GM18858 (cell line): ENCODE data around the gene ZNF79.
"Not testable (repeated sequence)": the region's sequence is repeated elsewhere in the genome, so short reads cannot be mapped to it uniquely, and the experiment has no call there.

ENCODE experiments used
- ATAC-seq: cut with Tn5 transposase; IDR thresholded peaks from one replicate; pipeline ENCODE4 v1.9.1; 2021; ENCODE audit not compliant: unreplicated experiment

The ZNF79 gene

DNA sequence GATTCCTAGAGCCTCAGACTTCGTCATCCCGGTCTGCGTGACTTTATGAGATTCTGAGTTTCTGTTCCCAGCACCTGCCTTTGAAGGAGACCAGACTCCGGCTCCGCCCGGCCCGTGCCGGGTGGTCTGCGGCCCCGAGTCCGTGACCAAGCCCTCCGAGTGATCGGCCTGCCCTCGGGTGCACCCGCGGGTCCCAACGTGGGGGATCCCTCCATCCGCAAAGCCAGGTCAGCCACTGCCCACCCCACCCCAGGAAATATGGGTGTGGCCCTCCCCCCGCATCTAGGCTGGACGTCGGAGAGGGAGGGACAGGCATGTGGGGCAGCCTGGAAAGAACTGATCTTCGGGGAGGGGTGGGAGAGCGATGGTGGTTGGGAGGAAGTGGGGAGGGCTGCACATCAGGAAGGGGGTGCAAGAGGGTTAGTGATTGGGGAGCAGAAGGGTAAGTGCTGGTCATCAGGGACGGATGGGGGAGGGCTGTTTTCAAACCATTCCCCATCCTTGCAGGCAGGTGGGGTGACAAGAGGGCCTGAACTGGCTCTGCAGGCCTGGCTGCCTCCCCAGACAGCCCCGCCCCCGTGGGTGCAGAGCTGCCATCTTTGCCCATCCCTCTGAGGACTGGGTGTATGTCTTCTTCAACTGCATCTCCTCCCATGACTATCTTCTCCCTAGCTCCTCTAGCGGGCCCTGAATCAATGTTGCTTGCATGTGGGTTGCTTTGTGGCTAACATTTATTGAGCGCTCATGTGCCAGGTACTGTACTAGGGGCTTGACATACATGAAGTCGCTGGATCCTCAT lies 27.9 kb downstream of the ZNF79 start:
- ATAC-seq = peak; percentile 3

DNA sequence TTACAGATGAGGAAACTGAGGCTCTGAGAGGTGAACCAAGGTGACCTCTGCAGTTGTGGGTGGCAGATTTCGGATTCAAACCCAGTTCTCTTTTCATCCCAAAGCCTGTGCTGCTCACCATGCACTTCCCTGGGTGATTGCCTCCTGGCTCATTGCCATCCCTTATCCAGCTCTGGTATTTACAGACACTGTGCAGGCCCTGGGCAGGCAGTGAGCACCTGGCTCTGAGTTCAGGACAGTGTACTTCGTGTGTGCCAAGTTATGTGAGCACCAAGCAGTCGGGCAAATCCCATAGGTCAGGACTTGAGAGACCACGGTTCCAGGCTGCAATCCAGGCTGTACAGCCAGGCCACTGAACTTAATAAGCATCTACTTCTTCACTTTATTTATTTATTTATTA lies 28.5 kb downstream of the ZNF79 start:
- no peak for ATAC-seq

DNA sequence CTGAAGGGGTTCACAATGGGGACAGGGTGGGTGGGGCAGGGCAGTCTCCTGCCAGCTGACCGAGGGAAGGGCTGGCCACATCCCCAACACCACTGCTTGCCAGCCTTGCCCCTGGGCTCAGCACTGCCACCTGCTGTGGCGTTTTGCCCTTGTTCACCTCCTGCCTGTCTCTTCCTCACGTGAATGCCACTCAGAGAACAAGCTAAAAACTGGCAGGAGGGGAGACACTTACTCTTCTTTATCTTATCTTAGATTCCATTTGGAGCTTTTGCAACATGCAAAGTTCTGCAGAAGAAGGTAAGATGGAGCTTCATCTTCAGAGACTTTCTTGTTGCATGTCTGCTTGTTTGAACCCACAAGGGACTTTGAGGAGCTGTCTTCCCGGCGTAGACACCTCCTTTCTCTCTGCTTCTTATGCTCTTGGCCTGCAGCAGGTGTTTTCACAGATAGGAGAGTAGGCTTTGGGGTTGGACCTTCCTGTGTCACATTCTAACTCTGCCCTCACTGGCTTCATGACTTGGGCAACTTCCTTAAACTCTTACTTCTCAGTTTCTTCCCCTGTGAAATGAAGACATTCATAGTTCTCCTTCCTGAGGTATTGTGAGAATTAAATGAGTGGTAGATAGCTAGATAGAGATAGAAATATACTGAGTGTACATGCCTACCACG lies 31.3 kb downstream of the ZNF79 start:
- ATAC-seq = no peak

DNA sequence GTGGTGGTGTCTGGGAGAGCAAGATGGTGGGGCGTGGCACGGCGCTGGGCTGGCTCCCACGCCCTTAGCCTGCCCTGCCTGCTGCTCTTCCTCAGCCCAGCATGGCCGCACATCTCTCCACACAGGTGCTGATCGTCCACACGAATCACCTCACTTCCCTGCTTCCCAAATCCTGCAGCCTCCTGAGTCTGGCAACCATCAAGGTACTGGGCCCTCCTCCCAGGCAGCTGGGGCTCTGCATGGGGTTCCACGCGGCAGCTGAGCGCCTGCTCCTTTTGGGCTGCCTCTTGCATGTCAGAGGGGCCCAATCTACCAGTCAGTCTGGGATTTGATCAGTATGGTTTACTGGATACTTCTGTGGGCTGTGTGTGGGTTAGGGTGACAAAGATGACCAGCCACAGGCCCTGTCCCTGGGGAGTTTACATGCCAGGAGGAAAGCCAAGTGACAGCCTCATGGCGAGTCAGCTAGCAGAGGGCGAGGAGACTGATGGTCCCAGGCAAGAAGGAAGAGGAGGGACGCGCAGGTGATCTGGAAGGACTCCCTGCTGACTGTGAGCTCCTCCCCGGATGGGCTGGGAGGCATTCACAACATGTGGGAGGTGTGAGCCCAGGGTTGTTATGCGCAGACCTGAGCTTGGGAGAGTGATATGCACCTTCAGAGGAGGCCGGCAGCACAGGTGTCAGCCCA lies 33.2 kb downstream of the ZNF79 start:
- no peak for ATAC-seq

DNA sequence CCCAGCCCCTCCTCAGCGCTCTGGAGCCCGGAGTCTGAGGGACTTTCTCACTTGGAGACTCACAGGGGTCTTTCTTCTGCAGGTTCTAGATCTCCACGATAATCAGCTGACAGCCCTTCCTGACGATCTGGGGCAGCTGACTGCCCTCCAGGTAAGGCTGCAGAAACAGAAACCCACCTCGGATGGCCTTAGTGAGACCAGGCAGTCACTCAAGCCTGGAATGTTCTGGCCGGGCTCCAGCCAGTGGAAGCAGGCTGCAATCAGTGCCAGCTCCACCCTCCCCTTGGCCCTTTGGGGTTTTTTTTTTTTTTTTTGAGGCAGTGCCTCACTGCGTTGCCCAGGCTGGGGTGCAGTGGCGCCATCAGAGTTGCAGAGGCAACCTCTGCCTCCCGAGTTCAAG lies 34.7 kb downstream of the ZNF79 start:
- no peak for ATAC-seq

DNA sequence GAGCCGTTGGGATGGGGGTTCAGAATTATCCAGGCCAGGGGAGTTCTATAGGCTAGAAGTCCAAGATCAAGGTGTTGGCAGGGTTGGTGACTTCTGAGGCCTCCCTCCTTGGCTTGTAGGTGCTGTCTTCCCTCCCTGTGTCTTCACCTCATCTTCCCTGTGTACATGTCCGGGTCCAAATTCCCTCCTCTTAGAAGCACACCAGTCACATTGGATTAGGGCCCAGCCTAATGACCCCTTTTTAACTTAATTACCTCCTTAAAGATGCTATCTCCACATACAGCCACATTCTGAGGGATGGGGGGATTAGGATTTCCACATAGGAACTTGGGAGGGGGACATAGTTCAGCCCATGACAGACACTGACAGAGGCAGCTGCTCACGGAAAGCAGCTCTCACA lies 39.2 kb downstream of the ZNF79 start:
- ATAC-seq = no peak

DNA sequence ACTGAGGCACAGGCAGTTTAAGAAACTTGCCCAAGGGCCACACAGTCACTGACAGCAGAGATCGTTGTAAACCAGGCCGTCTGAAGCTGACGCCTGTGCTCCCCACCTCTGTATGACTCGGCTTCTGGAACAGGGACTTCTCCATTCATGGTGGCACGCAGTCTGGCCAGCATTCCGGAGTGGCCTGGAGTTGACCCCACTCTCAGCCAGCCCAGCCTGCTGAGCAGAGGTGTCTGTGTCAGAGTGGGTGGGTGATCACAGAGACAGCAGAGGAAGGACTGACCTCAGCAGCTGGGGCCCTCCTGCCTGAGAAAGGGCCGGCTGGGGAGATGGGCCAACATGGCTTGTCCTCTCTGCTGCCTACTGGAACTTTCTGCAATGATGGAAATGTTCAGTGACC lies 39.7 kb downstream of the ZNF79 start:
- ATAC-seq = no peak

DNA sequence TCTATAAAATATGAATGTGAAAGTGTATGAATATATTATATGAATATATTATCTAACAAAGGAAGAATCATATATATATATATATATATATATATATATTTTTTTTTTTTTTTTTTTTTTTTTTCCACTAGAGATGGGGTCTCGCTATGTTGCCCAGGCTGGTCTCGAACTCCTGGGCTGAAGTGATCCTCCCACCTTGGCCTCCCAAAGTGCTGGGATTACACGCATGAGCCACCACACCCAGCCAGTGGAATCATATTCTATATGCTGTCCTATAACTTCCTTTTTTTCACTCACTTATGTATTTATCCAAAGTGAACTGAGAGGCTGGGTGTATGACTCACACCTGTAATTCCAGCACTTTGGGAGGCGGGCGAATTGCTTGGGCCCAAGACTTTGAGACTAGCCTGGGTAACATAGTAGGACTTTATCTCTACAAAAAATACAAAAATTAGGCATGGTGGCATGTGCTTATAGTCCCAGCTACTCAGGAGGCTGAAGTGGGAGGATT lies 42.3 kb downstream of the ZNF79 start:
- ATAC-seq = not testable (repeated sequence)

DNA sequence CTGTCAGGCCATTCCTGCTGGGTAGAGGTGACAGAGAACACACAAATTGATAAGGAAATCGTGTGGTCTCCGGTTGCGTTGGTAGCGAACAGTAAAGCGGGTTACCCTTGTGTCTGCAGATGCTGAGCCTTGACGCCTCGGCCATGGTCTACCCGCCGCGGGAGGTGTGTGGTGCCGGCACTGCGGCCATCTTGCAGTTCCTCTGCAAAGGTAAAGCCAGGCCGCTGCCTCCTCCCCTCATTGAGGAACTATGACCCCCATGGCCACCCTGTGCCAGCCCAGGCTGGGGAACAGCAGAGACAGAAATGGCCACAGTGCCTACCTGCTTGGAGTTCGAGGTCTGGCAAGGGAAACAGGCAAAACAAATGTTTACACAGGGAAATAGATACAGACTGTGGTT lies 43.4 kb downstream of the ZNF79 start:
- no peak for ATAC-seq

DNA sequence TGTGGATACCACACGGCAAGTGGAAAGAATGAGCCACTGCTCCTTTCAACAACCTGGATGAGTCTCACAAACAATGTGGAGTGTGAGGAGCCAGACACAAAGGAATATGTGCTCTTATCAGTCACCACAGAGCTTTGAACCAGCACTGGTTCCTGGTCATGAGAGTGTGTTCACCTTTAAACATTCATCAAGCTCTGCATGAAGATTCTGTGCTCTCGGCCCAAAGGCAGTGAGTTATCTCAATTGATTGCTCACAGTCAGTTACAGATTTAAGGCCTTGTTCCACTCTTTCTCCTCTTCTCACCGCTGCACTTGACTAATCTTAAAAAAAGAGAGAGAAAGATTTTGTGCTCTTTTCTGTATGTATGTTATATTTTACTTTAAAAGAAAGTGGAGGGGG lies 46.5 kb downstream of the ZNF79 start:
- no peak for ATAC-seq

DNA sequence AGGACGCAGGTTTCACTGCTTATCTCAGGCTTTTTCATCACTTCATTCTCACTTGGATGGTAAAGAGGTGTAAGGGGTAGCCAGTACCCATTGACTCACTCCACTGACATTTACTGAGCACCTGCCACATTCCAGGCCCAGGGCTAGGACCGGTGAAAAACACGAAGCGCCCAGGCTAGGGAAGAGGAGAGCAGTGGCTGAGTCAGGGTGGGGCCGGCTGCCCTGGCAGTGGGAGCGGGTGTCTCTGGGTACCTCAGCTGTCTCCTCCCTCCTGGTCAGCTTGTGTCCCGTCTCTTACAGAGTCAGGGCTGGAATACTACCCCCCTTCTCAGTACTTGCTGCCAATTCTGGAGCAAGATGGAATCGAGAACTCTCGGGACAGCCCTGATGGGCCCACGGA lies 49.3 kb downstream of the ZNF79 start:
- no peak for ATAC-seq

DNA sequence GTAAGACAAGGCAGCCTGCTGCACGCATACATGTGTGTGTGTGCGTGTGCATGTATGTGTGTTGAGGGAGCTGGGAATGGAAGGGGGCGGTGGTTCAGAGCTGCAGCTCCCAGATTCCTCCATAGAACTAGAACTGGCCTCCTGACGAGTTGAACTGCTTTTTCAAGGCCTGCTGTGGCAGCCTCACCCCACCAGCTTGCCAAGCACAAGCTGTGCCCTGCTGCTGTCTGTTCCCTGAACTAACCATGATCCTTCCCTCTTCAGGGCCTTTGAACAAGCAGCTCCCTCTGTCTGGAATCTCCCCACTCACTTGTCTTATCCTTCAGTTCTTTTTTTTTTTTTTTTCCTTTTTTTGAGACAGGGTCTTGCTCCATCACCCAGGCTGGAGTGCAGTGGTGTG lies 49.8 kb downstream of the ZNF79 start:
- ATAC-seq = no peak

DNA sequence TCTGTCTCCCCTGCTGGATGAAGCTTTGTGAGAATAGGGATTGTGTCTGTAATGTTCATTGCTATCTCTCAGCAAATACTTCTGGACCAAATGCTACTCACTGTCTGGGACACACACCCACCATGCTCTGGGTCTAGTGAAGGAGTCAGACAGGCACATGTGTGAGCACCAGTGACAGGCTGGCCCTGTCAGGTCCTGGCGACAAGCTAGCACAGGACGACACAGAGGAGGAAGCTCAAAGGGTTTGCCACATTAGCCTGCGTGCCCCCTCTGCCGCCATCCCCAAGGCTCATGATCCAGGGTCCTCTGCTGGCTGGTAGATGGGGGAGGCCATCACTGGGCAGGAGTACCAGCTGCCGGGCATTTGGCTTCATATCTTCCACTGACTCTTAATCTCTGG lies 50.4 kb downstream of the ZNF79 start:
- no peak for ATAC-seq

DNA sequence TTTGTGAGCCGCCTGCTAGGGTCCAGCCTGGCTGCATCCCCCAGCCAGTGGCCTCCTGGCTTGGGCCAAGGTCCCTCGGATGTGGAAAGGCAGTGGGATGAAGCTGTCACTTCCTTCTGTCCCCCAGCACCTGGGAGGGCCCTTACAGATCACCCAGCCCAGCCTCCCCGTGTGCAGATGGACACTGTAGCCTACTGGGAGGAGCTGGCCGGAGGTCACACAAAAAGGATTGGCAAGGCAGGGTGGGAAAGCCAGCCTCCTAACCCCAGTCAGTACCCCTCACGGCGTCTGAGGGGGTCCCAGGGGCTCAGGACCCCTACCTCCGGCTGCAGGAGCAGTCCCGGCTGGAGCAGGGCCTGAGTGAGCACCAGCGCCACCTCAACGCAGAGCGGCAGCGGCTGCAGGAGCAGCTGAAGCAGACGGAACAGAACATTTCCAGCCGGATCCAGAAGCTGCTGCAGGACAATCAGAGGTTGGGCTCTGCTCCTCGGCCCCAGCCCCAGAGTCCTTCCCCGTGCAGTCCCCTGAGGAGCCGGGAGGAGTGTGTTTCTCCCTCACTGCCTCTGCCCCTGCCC lies 55.4 kb downstream of the ZNF79 start:
- no peak for ATAC-seq

DNA sequence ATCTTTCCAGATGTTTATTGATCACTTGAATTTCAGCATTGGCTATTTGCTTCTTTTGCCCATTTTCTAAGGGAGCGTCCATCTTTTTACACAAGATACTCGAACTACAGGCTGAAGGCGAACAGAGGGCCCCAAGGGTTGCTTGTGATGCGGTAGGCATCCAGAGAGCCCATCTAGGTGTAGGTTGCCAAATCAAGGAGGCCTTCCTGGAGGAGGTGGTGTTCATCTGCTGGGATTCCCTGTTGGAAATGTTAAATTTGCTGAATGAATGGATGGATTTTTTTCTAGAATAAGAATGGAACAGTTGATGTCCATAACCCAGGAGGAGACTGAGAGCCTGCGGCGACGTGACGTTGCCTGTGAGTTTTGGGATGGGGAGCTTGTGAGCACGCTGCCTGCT lies 58.5 kb downstream of the ZNF79 start:
- no peak for ATAC-seq

DNA sequence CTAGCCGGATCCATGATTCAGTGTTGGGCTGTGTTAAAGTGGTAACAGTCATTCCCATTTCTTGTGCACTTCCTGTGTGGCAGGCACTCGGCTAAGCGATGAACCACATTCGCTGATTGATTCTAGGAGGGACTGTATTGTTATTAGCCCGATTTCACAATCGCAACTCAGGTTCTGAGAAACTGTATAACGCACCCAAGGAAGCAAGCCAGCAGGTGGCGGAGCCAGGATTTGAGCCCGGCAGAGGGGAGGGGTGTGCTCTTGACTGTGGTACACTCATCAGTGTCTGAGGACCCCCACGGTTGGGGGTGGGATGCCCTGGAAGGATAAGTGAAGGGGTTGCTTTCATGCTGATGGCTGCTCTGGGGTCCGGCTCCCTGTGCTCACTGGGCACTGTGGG lies 61.8 kb downstream of the ZNF79 start:
- no peak for ATAC-seq

DNA sequence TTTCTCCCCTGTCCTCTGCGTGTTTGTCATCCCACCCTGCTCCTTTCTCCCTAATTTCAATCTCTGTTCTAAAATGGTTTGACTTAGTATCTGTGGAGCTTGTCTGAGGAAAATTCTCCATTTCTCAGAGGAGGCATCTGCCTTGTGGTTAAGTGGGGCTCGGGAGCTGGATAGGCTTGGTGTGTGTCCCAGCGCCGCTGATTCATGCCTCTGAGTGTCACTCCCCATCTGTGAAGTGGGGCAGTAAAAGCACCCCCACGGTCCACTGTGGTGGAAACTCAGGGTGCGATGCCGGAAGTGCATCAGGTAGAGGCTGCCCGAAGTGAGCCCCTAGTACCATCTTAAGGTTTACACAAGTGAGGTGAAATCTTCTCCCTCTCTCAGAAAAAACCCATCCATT lies 64.8 kb downstream of the ZNF79 start:
- ATAC-seq = no peak

DNA sequence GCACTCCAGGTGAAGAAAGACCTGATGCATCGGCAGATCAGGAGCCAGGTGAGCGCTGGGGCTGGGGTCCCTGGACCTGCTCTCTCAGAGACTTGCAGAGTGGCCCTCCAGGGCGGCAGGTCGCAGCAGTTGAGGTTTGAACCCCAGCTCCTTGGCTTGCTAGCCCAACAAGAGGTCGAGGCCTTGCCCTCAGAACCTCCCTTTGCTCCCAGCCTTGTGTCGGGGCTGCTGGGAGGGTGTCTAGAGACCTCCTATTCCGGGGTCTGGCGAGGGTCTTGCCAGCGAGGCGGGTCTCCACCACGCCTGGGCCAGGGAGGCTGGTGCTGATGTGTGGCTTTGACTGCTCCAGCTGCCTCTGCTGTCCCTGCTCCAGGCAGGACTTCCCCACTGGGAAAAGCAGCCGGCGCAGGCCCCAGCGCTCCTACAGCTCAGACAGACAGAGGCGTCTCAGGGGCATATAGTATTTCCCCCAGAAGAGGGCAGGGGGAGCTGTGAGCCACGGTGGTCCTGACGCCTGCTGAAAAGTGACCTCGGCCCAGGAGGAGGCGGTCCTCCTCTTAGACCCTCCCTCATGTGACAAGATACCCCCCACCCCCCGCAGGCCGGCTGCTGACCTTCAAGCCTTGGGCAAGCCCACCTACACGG lies 65.4 kb downstream of the ZNF79 start:
- ATAC-seq = no peak

DNA sequence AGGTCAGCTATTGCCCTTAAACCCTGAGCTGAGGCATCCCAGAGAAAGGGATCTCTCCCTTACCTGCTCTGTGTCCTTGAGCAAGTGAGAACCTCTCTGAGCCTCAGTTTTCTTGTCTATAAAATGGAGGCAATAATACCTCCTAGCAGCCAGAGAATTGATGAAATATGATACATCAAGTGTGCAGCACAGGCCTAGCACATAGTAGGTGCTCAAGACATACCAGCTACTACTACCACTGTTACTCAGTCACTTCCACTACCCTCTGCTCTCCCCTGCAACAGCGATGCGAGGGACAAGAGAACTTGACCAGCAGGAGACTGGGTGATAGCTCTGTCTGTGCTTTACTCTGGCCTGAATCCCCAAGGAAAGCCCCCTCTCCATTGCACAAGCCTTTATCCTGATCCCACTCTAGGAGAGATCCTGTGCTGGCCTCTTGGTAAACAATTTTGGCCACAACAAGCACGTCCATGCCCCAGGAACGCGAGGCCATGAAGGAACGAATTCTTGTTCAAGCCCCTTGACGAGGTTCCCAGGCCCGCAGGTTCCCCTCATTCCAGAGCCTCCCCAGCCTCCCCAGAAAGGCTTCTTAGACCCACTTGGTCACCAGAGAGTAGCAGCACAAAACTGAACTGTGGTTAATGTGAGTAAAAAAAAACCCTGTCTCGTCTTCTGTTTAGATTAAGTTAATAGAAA lies 66.5 kb downstream of the ZNF79 start:
- no peak for ATAC-seq

DNA sequence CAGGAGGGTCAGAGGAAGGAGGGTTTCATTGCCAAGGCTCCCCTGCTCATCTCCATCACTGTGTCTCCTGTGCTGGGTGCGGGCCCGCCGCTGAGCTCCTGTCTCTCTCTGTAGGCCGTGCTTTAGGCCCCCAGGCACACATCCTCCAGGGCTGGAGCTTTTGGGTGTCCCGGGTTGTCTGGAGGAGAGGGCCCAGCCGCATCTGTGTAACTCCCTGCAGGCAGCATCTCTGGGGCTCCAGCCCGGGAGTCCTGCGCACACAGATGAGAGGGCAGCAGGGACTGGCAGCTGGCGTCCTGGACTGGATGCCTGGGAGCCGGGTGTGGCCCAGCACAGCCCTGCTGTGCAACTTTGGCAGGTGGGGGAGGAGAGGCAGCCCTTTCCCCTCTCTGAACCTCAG lies 67.3 kb downstream of the ZNF79 start:
- ATAC-seq = no peak

DNA sequence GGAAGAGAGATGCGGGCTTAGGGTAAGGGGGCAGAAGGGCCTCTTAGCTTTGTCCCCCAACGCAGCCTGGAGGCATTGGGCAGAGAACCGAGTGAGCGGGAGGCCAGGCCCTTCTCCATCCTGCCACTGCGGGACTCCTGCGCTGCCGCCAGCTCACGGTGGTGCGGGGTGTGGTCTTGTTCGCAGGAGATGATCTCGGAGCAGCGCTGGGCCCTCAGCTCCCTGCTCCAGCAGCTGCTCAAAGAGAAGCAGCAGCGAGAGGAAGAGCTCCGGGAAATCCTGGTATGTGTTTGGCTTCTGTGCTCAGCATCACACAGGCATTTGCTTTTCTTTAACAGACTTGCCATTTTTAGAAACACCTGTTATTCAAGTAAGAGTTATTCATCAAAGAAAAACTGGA lies 68.4 kb downstream of the ZNF79 start:
- no peak for ATAC-seq
